ENCODE data around the gene ALOX12B. TPM values are rescaled to one million over a fixed set of nuclear protein-coding genes. Genes with fewer than 3 reads are reported as not detected.

Gene ALOX12B
- total and polyA plus RNA-seq, 2 of the 13 experiments (the other 11 are each of a cell fraction or from before 2014, with no cell fraction given): 0.13 TPM; not detected in 1

- TF ChIP-seq UBTF (CRISPR knock-in tag; IDR thresholded peaks at IDR 0.05) (no peak), ATF7-NPFF (CRISPR knock-in tag; IDR thresholded peaks at IDR 0.05; ENCODE audit: low read depth) (no peak), RAD51 (IDR thresholded peaks at IDR 0.05; ENCODE audit: borderline replicate concordance) (no peak), ZNF747 (CRISPR knock-in tag; IDR thresholded peaks at IDR 0.05; ENCODE audit: borderline replicate concordance) (peak; percentile 58; the same call in 1 of the 2 replicates), JARID2 (CRISPR knock-in tag; IDR thresholded peaks at IDR 0.05; ENCODE audit: insufficient replicate concordance) (no peak), CREB1 (IDR thresholded peaks at IDR 0.05) (no peak), CREB1 (CRISPR knock-in tag; IDR thresholded peaks at IDR 0.05) (no peak), ZFP1 (CRISPR knock-in tag; IDR thresholded peaks at IDR 0.05) (0 out of 2 replicates have a peak, but pooled peaks have one; percentile 70), ZSCAN21 (CRISPR knock-in tag; IDR thresholded peaks at IDR 0.05; ENCODE audit: borderline replicate concordance) (peak; percentile 39; the same call in 1 of the 2 replicates), RFX5 (IDR thresholded peaks at IDR 0.05; ENCODE audit: low read depth, low read length) (no peak), PLRG1 (conservative IDR thresholded peaks at IDR 0.05) (no peak), SIX4 (CRISPR knock-in tag; IDR thresholded peaks at IDR 0.05) (no peak), CBX2 (IDR thresholded peaks at IDR 0.05; ENCODE audit: low read depth, low read length) (no peak), CBX2 (CRISPR knock-in tag; IDR thresholded peaks at IDR 0.05; ENCODE audit: low read depth) (no peak), KLF12 (CRISPR knock-in tag; IDR thresholded peaks at IDR 0.05; ENCODE audit: borderline replicate concordance) (no peak), ERF (CRISPR knock-in tag; IDR thresholded peaks at IDR 0.05) (no peak), HDAC1 (CRISPR knock-in tag; IDR thresholded peaks at IDR 0.05) (peak; percentile 8; the same call in 1 of the 2 replicates), ZFP91 (CRISPR knock-in tag; IDR thresholded peaks at IDR 0.05; ENCODE audit: borderline replicate concordance) (no peak), ZNF572 (CRISPR knock-in tag; IDR thresholded peaks at IDR 0.05) (no peak), TEAD3 (CRISPR knock-in tag; optimal IDR thresholded peaks at IDR 0.05; ENCODE audit: borderline replicate concordance) (peak; percentile 12), ZNF414 (CRISPR knock-in tag; IDR thresholded peaks at IDR 0.05) (no peak)
- TF ChIP-seq, protein P1, sequence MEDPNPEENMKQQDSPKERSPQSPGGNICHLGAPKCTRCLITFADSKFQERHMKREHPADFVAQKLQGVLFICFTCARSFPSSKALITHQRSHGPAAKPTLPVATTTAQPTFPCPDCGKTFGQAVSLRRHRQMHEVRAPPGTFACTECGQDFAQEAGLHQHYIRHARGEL (CRISPR knock-in tag; IDR thresholded peaks at IDR 0.05): no peak
- TF ChIP-seq, protein P2, sequence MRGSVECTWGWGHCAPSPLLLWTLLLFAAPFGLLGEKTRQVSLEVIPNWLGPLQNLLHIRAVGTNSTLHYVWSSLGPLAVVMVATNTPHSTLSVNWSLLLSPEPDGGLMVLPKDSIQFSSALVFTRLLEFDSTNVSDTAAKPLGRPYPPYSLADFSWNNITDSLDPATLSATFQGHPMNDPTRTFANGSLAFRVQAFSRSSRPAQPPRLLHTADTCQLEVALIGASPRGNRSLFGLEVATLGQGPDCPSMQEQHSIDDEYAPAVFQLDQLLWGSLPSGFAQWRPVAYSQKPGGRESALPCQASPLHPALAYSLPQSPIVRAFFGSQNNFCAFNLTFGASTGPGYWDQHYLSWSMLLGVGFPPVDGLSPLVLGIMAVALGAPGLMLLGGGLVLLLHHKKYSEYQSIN (CRISPR knock-in tag; IDR thresholded peaks at IDR 0.05; ENCODE audit: borderline replicate concordance): no peak
- TF ChIP-seq, protein P3, sequence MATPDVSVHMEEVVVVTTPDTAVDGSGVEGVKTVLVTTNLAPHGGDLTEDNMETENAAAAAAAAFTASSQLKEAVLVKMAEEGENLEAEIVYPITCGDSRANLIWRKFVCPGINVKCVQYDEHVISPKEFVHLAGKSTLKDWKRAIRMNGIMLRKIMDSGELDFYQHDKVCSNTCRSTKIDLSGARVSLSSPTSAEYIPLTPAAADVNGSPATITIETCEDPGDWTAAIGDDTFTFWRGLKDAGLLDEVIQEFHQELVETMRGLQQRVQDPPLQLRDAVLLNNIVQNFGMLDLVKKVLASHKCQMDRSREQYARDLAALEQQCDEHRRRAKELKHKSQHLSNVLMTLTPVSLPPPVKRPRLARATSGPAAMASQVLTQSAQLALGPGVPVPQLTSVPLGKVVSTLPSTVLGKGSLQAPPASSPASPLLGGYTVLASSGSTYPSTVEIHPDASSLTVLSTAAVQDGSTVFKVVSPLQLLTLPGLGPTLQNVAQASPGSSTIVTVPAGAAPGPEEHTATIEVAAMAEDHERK (CRISPR knock-in tag; IDR thresholded peaks at IDR 0.05; ENCODE audit: low read depth): no peak
Observed at GRCh38 chr17:8125154-8125946, 37.8 kb upstream of the ALOX12B start (continued).

Measured in HepG2 (cell line).